IPS-NIHi7 (cell line): Measurements from ENCODE around the gene PTGDS.

ENCODE experiments used
- DNase-seq: peaks from one replicate; pipeline ENCODE4 v3.0.0; 2012; ENCODE audit warnings: mixed read lengths; ENCODE audit errors: extremely low spot score

Gene PTGDS

GRCh38 chr9:137021979-137022661 is 44.8 kb downstream of the PTGDS start:
- peak; percentile 96 for DNase-seq

- no peak for DNase-seq
Observed at GRCh38 chr9:137022662-137023008, 45.3 kb downstream of the PTGDS start.

GRCh38 chr9:137023157-137023556 is 45.9 kb downstream of the PTGDS start:
- DNase-seq, result no peak

- DNase-seq, result no peak
Observed at GRCh38 chr9:137023583-137023991, 46.3 kb downstream of the PTGDS start.

- no peak for DNase-seq
Observed at GRCh38 chr9:137025517-137025966, 48.2 kb downstream of the PTGDS start.

- no peak for DNase-seq
Observed at GRCh38 chr9:137026384-137026783, 49.1 kb downstream of the PTGDS start.

GRCh38 chr9:137026828-137027227 is 49.5 kb downstream of the PTGDS start:
- no peak for DNase-seq

GRCh38 chr9:137027369-137028262 is 50.3 kb downstream of the PTGDS start, which contains the start of gene ABCA2:
Gene ABCA2 (minus strand): TSS chr9:137028237. CDS start chr9:137028140, 97 bp downstream.
- DNase-seq, result peak; percentile 26

- peak; percentile 81 for DNase-seq
Observed at GRCh38 chr9:137028263-137029057, 51.2 kb downstream of the PTGDS start.

- DNase-seq, result peak; percentile 84
Observed at GRCh38 chr9:137029058-137029936, 52.0 kb downstream of the PTGDS start.

- no peak for DNase-seq
Observed at GRCh38 chr9:137030006-137030405, 52.7 kb downstream of the PTGDS start.

- no peak for DNase-seq
Observed at GRCh38 chr9:137030538-137031527, 53.5 kb downstream of the PTGDS start.
